AG04450 (cell line): Measurements from ENCODE around the gene BCL2L14. TPM values are rescaled to one million over a fixed set of nuclear protein-coding genes. Genes with fewer than 3 reads are reported as not detected.

ENCODE experiments used
- CTCF ChIA-PET: fragments of 300-600, 350-600 bp; formaldehyde crosslinking; extraction: SDS; loops from one replicate; lab custom pipeline; 2022; ENCODE audit warnings: antibody characterized with exemption, inconsistent platforms; lab: Charles Lee
- POLR2A ChIA-PET: fragments of 350-600 bp; formaldehyde crosslinking; extraction: SDS; loops from one replicate; lab custom pipeline; 2021; ENCODE audit warnings: antibody characterized with exemption, inconsistent platforms; lab: Yijun Ruan, JAX
- DNase-seq: peaks from one replicate; pipeline ENCODE4 v3.0.0-alpha.2; 2011; ENCODE audit warnings: low read depth, low spot score
- H3K27ac ChIP-seq: one replicate; pipeline ENCODE4 v1.5.1; 2012; ENCODE audit warnings: low read depth, low read length, control low read depth
- H3K27me3 ChIP-seq: one replicate; pipeline ENCODE4 v1.6.0; 2012; ENCODE audit warnings: low read length; ENCODE audit not compliant: control insufficient read depth, insufficient read depth
- H3K4me3 ChIP-seq: 2 replicates; pipeline ENCODE4 v1.5.1; 2011; ENCODE audit warnings: mild to moderate bottlenecking, low read depth, low read length, control low read depth
- H3K9me3 ChIP-seq: 2 replicates; pipeline ENCODE4 v1.5.1; 2012; ENCODE audit warnings: low read length; ENCODE audit not compliant: control insufficient read depth, insufficient read depth
- polyA plus RNA-seq: library from polyadenylated mRNA; depleted of rRNA; stranded (reverse); fragments of >200 nt; gene quantifications from 2 replicates; pipeline ENCODE4 v1.2.3, GENCODE V29; 2011
- TF ChIP-seq, protein P1 (sequence below): IDR thresholded peaks from 2 replicates; pipeline ENCODE4 v1.5.1; 2011; ENCODE audit warnings: low read depth, low read length, control low read depth, inconsistent platforms

The BCL2L14 gene
- polyA plus RNA-seq, 1 experiment = not detected

GRCh38 chr12:12048714-12049113, 22.0 kb upstream of the BCL2L14 start:
- H3K9me3 ChIP-seq = no peaks in the 10 kb centered on the region
- CTCF ChIA-PET = no interaction called here
- H3K27me3 ChIP-seq = peaks cover 8% of the 10 kb centered on the region
- DNase-seq = no peak
- H3K27ac ChIP-seq = no peak overlapping the region
- no peak overlapping the region for H3K4me3 ChIP-seq
- POLR2A ChIA-PET = no interaction called here
- TF ChIP-seq, protein P1, sequence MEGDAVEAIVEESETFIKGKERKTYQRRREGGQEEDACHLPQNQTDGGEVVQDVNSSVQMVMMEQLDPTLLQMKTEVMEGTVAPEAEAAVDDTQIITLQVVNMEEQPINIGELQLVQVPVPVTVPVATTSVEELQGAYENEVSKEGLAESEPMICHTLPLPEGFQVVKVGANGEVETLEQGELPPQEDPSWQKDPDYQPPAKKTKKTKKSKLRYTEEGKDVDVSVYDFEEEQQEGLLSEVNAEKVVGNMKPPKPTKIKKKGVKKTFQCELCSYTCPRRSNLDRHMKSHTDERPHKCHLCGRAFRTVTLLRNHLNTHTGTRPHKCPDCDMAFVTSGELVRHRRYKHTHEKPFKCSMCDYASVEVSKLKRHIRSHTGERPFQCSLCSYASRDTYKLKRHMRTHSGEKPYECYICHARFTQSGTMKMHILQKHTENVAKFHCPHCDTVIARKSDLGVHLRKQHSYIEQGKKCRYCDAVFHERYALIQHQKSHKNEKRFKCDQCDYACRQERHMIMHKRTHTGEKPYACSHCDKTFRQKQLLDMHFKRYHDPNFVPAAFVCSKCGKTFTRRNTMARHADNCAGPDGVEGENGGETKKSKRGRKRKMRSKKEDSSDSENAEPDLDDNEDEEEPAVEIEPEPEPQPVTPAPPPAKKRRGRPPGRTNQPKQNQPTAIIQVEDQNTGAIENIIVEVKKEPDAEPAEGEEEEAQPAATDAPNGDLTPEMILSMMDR = no peak

DNA sequence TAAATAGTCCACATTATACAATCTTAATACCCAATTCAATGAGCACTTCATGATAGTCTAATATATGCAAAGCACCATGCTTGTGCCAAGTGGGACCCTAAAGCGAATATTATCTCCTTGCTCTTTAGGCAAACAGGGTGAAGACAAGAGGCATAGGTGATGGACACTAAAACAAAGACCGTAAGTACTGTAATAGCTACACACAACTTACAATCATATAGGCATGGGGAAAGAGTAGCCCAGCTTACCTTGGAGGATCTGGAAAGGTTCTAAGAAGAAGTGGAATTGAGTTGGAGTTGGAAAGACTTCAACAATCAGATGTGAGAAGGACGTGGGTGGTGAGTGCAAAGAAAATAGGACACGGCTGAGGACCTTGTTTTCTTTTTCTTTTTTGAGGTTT, 19.1 kb upstream of the BCL2L14 start:
- H3K27me3 ChIP-seq = peaks cover 12% of the 10 kb centered on the region
- no peak for DNase-seq
- POLR2A ChIA-PET = no interaction called here
- TF ChIP-seq, protein P1 = no peak
- H3K27ac ChIP-seq = no peak overlapping the region
- no peak overlapping the region for H3K4me3 ChIP-seq
- H3K9me3 ChIP-seq = no peaks in the 10 kb centered on the region
- CTCF ChIA-PET = interaction anchor here (1.2 to 1.3 kb wide), 3 partner anchors 19 to 326 kb away, joined by 3 to 4 read pairs (median 3); no protein-coding TSS in a partner anchor

DNA sequence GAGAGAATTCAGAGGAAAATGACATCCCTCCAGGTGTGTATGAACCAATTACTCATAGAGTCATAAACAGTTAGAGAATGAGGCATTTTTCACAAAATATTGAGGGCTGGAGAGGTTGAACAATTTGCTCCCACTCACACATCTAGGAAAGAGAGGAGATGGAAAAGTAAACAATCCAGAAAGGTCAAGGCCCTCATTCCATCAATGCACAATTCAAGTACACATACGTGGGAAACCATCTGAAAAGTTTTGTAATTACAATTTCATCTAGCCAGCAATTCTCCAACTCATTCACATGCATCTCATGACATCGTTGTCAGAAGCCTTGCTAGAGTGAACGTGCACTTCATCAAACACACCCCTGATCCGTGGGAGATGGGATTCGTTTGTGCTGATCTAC, 15.7 kb upstream of the BCL2L14 start:
- Histone ChIP-seq H3K4me3 (no peak overlapping the region), H3K27ac (no peak overlapping the region), H3K27me3 (peaks cover 5% of the 10 kb centered on the region), H3K9me3 (no peaks in the 10 kb centered on the region)
- CTCF ChIA-PET = no interaction called here
- POLR2A ChIA-PET = no interaction called here
- DNase-seq = no peak
- TF ChIP-seq, protein P1 = no peak

- H3K9me3 ChIP-seq = no peaks in the 10 kb centered on the region
- H3K4me3 ChIP-seq = no peak overlapping the region
- H3K27ac ChIP-seq = no peak overlapping the region
- POLR2A ChIA-PET = no interaction called here
- TF ChIP-seq, protein P1 = no peak
- CTCF ChIA-PET = no interaction called here
- peaks cover 3% of the 10 kb centered on the region for H3K27me3 ChIP-seq
- DNase-seq = no peak
Observed at GRCh38 chr12:12056951-12057350, 13.8 kb upstream of the BCL2L14 start.

GRCh38 chr12:12064596-12064995, 6.1 kb upstream of the BCL2L14 start:
- TF ChIP-seq, protein P1 = no peak
- Histone ChIP-seq H3K27me3 (peaks cover 14% of the 10 kb centered on the region), H3K9me3 (no peaks in the 10 kb centered on the region), H3K27ac (no peak overlapping the region), H3K4me3 (no peak overlapping the region)
- CTCF ChIA-PET = no interaction called here
- no peak for DNase-seq
- POLR2A ChIA-PET = no interaction called here
